PC-3 (cell line): Measurements from ENCODE around the gene CYB561D2.
A peak's percentile ranks its signal among the peaks of the same experiment; 100 is the strongest.

Experiments used
- CTCF ChIP-seq: fragments of 300-600 bp; sonication (generic); conservative IDR thresholded peaks from 2 replicates; pipeline ENCODE4 v1.5.1; 2017; ENCODE audit warnings: antibody characterized with exemption, low read depth, mild to moderate bottlenecking, low read length
- EZH2 ChIP-seq: fragments of 300-600 bp; sonication (generic); IDR thresholded peaks from one replicate; pipeline ENCODE4 v1.6.1; 2017; ENCODE audit warnings: antibody characterized with exemption, mild to moderate bottlenecking, low read length; ENCODE audit not compliant: unreplicated experiment
- EZH2phosphoT487 ChIP-seq: fragments of 300-600 bp; sonication (generic); IDR thresholded peaks from 2 replicates; pipeline ENCODE4 v1.6.1; 2018; ENCODE audit warnings: mild to moderate bottlenecking, antibody characterized with exemption, low read length, borderline replicate concordance

GRCh38 chr3:50324351-50325112 lies 26.1 kb upstream of the CYB561D2 start:
- peak; percentile 96 for TF ChIP-seq CTCF
- TF ChIP-seq EZH2phosphoT487: no peak
- no peak for TF ChIP-seq EZH2
